Measurements from ENCODE around the gene PHLPP1.

The PHLPP1 gene

DNA sequence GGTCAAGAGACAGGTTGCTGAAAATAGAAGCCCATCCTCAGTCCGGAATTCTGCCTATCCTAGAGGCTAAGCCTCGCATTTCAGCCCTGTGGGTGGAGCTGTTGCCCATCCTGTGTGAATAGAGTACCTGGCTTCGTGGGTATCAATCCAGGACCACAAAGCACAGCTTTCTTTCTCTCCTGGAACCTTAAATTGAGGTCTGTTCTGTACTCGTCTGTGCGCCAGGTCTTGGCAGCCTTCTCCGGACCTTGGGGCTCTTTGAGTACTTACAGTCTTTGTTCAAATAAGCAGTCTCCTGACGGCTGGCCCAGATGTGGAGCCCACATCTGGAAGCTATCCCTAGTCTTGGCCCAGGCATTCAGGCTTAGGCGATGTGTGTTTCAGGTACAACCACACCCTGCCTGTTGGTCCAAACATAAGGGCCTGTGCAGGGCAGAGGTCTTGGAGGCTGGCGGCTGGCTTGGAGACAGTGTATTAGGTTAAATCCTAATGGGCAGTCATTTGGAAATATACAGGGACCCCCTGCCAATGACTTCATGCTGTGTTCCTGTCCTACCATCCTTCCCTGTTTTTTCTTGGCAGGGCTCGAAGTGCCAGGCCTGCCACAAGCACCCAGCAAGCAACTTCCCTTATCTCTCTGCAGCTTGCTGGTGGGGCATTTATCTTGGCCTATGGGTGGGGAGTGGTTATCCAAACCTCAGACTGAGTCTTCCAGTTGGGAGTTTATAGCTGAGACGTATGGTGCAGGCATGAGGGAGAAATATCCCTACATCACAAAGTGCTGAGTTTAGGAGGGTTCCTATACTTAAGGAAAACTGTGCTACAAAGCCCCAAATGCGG is 310.1 kb downstream of the PHLPP1 start:
- DNase-seq, result peak; percentile 26

DNA sequence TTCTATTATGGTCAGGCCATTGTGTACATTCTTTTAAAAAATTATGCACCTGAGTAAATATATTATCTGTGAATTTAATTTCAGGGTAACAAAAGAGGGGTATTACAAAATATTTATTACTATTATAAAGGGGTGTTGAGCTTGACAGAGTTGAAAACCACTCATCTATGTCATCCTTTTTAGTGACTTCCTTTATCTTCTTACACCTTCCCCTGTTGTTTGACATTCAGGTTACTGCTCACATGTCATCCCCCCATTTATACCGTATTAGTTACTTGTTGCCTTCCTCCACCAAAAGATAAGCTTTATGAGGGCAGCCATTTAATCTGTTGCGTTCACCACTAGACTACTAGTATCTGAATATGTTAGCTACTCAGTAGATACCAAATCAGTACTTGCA is 313.0 kb downstream of the PHLPP1 start:
- DNase-seq, result no peak
